Measurements from ENCODE around the gene SMIM33. TPM values are rescaled to one million over a fixed set of nuclear protein-coding genes. Genes with fewer than 3 reads are reported as not detected.

Gene SMIM33
- total RNA-seq, 6 experiments from 2014 or later = not detected

DNA sequence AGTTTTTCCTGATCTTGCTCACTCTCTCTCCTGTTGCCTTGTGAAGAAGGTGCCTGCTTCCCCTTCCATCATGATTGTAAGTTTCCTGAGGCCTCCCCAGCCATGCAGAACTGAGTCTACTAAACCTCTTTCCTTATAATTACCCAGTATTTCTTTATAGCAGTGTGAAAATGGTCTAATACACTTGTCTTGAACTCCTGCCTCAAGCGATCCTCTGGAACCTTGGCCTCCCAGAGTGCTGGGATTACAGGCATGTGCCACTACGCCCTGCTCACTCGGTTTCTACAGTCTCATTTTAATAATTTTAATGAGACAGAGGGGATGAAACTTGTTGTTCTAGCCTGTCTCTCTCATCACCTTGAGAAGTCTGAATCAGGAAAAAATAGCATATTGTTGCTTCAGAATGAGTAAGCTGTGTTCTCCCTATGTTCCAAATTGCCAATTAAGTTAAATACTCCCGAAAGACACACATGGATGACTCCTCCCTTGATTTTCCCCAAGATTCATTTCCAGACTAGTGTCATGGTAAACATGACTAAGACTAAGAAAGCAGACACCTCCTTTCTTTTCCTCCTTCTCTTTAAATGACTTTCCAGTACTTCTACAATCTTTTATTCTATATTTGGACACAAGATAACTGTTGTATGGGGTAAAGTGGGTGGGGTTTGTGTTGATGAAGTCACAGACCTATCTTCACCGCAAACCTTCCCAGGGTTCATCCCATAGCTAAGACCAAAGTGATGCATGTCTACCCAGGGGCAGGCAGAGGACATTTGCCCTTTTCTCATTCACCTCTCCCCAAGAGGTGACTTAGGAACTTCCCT lies 23.6 kb upstream of the SMIM33 start:
- intact Hi-C loops (cut with DNase I) = no loop called here
- ATAC-seq (no peak), DNase-seq (no peak)
- H3K9me3 ChIP-seq = no peaks in the 10 kb centered on the region
- H3K27me3 ChIP-seq = no peaks in the 10 kb centered on the region
- no peaks in the 10 kb centered on the region for H3K36me3 ChIP-seq
- WGBS (ENCODE audit: insufficient coverage, low coverage, low lambda C conversion rate, missing lambda C conversion rate) = 72% methylated on average over 5 of the region's 5 CpGs
- no peak overlapping the region for H3K27ac ChIP-seq
- no peaks in the 10 kb centered on the region for H3K4me1 ChIP-seq
- no peak overlapping the region for H3K4me3 ChIP-seq
- no peak for TF ChIP-seq CTCF (IDR thresholded peaks at IDR 0.05)
- no peak for TF ChIP-seq POLR2A (IDR thresholded peaks at IDR 0.05)

DNA sequence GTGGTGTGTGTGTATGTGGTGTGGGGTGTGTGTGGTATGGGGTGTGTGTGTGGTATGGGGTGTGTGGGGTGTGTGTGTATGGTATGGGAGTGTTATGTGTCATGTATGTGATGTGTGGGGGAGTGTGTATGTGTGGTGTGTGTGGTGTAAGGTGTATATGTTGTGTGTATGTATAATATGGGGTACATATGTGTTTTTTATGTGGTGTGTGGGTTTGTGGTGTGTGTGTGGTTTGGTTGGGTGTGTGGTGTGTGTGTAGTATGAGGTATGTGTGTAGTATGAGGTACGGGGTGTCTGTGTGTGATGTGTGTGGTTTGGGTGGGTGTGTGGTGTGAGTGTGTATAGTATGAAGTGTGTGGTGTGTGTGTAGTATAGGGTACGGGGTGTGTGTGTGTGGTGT lies 19.6 kb upstream of the SMIM33 start:
- ATAC-seq = peak in 1 of 4 donors; percentile 7

GRCh38 chr5:139451878-139452660 lies 18.7 kb upstream of the SMIM33 start:
- no peaks in the 10 kb centered on the region for H3K27me3 ChIP-seq

More for the DNA sequence above, 19.6 kb upstream of the SMIM33 start:
- Histone ChIP-seq H3K27me3 (no peaks in the 10 kb centered on the region), H3K27ac (no peak overlapping the region), H3K36me3 (no peaks in the 10 kb centered on the region), H3K9me3 (no peaks in the 10 kb centered on the region), H3K4me3 (no peak overlapping the region), H3K4me1 (no peaks in the 10 kb centered on the region)
- intact Hi-C loops (cut with DNase I) = no loop called here
- 76% methylated on average over 2 of the region's 2 CpGs for WGBS (ENCODE audit: insufficient coverage, low coverage, low lambda C conversion rate, missing lambda C conversion rate)
- no peak for TF ChIP-seq CTCF (IDR thresholded peaks at IDR 0.05)
- TF ChIP-seq POLR2A (IDR thresholded peaks at IDR 0.05) = no peak
- DNase-seq = no peak

More at GRCh38 chr5:139451878-139452660, 18.7 kb upstream of the SMIM33 start:
- ATAC-seq = peak in 1 of 4 donors; percentile 26
- no peak for TF ChIP-seq POLR2A (IDR thresholded peaks at IDR 0.05)
- TF ChIP-seq CTCF (IDR thresholded peaks at IDR 0.05) = no peak
- intact Hi-C loops (cut with DNase I) = no loop called here
- Histone ChIP-seq H3K27ac (no peak overlapping the region), H3K9me3 (no peaks in the 10 kb centered on the region), H3K4me1 (no peaks in the 10 kb centered on the region), H3K36me3 (no peaks in the 10 kb centered on the region), H3K4me3 (no peak overlapping the region)
- 70% methylated on average over 3 of the region's 3 CpGs for WGBS (ENCODE audit: insufficient coverage, low coverage, low lambda C conversion rate, missing lambda C conversion rate)
- DNase-seq = peak in 1 of 3 donors; percentile 11

Measured in right lobe of liver (tissue), 6 donors.